AG08395 (cell line): ENCODE data around the gene SCT.

ENCODE experiments used
- DNase-seq: peaks from one replicate; pipeline ENCODE4 v3.0.0; 2012; ENCODE audit warnings: mixed read lengths, low spot score

Gene SCT

GRCh38 chr11:621838-622237 is 5.1 kb downstream of the SCT start:
- DNase-seq = no peak

- no peak for DNase-seq
Measured at GRCh38 chr11:620935-621814, 5.8 kb downstream of the SCT start.

DNA sequence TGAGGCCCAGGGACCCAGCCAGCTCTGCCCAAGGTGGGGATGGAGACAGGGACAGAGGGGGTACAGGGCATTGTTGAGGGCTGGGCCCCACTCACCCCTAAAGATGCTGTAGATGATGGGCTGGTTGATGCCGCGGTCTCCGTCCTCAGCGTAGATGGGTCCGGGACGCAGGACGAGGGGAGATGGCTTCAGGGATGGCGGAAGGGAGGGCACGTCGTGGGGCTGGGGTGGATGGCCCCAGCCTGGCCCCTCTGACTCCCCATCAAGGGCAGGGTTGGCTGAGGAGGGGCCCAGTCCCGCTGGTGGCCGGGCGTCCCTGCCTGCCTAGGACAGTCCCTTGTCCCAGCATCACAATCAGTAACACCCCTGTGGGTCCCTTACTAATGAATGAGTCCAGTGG is 6.8 kb downstream of the SCT start:
- no peak for DNase-seq

DNA sequence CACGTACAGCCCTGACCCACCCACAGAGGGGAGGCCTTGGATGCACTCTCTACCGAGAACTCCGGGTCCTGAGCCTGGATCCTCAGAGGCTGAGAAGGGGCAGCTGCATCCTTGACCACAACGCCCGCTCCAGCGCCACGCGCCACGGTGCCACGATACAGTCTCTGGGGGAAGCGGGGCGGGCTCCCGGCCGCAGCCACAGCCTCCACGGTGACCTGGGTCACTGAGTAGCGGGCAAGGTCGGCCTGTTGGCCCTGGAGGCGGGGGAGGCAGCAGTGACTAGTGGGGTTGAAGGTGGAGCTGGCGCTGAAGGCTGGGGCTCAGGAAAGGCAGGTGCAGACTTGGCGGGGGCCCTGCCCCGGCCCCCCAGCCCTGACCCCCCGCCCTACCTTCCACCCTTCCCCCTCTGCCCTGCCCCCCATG is 7.3 kb downstream of the SCT start:
- DNase-seq = no peak

GRCh38 chr11:618856-619627 is 7.9 kb downstream of the SCT start:
- no peak for DNase-seq

DNA sequence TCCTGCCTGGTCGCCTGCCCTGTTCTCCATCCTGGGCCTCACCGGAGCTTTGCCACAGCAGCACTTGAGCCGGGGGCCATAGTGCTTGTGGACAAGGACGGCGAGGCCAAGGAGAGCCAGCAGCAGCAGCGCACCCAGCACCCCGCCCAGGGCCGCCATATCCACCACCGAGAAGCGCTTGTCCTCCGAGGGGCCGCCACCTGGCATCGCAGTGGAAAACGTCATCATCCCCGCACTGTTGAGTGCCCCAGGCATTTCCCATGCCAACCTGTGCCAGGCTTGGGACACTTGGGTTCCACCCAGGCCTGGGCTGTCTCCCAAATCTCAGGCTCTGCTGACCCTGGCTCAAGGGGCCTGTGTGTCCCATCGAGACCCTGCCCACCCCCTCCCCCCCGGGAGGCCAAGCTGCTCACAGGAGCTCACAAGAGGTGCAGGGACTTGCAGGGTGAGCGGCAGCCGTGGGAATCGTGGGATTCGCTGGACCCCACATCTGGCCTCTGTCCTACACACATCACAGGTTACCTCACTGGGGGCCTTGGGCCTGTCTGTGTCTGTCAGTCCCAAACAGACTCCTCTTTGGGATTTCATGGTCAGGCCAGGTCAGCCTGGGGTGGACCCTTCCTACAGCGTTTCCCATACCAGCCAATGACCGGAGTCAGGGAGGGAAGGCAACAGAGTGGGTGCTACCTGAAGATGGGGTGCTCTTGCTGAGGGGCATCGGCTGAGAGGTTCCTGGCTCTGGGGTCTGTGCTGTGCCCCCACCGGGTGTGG is 8.9 kb downstream of the SCT start:
- DNase-seq = no peak

DNA sequence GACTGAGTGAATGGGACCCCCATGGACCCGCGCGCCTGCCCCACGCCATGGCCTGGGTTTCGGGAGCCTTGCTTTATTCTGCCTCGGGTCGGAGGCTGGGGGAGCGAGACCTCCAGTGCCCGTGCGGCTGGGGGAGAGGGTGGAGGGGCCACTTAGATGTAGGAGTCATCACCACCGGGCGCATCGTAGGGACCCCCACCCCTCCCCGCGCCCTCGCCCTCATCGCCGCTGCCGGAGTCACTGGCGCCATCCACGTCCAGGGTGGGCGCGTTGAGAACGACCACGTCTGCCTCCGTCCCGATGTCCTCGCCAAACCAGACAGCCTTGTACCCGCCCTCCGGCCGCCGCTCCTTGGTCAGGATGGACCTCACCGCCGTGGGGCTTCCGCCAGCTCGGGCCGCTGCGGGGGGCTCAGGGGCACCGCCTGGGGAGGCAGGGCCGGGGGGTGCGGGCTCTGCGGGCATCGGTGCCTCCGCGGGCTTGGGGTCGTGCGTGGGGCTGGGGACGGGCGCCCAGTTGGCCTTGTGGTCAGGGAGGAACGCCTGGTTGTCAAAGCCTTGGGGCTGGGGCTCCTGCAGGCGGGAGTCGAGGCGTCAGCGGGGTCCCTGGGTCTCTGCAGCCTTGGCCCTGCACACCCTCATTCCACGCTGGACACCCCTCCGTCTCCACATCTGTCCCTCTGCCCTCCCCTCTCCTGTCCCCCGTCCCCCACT is 9.6 kb downstream of the SCT start:
- no peak for DNase-seq

- DNase-seq = no peak
Measured at GRCh38 chr11:616320-617198, 10.4 kb downstream of the SCT start.

- DNase-seq = peak; percentile 95
Measured at GRCh38 chr11:615504-616319, 11.3 kb downstream of the SCT start, which contains the start of gene IRF7. IRF7 (minus strand) TSS chr11:615950; CDS start chr11:615364, 586 bp downstream.

DNA sequence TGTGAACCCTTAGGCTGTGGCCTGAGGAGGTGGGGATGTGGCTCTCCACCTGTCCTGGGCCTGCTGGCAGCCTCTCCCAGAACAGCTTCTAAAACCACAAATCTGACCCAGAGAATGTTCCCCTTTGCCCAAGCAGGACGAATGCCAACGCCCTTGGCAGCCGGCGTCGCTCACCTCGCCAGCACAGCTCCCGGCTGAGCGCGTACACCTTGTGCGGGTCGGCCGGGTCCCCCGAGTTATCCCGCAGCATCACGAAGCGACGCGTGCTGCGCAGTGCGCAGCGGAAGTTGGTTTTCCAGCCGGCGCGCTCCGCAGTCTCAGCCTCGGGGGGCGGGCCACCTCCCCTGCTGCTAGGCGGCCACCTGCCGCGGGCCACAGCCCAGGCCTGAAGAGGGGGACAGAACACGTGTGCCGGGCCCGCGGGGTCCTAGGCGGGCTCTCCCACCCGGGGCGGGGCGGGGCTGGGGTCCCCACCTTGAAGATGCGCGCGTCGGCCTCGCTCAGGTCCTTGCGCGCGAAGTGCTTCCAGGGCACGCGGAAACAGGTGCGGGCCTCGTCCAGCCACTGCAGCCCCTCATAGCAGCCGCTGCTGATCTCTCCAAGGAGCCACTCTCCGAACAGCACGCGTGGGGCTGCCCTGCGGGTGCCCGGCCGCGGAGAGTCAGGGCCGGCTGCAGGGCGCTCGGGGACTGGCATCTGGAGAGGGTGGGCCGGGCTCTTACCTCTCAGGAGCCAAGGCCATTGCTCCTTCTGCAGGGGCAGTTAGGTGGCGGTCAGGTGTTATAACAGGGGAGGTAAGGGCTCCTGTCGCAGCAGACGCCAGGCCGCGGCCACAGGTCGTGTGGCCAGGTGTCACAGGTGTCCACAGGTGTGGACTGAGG is 12.1 kb downstream of the SCT start:
- DNase-seq = no peak

GRCh38 chr11:614021-614622 is 12.9 kb downstream of the SCT start:
- DNase-seq = no peak

DNA sequence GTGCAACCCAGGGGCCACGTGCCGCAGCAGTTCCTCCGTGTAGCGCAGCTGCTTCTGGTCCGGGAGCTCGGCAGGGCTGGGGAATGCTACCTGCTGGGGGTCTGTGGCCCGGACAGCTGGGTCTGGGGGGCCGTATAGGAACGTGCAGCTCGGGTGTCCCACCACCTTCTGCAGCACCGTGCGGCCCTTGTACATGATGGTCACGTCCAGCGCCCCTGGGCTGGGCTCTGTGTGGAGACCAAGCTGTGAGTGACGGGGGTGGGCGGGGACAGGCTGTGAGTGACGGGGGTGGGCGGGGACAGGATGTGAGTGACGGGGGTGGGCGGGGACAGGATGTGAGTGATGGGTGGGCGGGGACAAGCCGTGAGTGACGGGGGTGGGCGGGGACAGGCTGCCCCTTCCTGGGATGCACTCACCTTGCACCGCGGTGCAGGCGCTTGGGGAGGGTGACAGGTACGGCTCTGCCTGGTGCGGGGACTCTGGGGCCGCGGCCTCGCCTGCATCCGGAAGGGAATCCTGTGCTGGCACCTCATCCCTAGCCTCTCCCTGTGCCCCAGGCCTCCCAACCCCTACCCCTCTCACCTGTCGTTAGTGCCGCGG is 13.5 kb downstream of the SCT start:
- DNase-seq = no peak

- DNase-seq = no peak
Measured at GRCh38 chr11:612961-613300, 14.1 kb downstream of the SCT start.

- DNase-seq = no peak
Measured at GRCh38 chr11:612201-612960, 14.6 kb downstream of the SCT start.

- no peak for DNase-seq
Measured at GRCh38 chr11:611001-611996, 15.7 kb downstream of the SCT start.
